Measurements from ENCODE around the gene CLOCK. TPM values are rescaled to one million over a fixed set of nuclear protein-coding genes. Genes with fewer than 3 reads are reported as not detected.

The CLOCK gene
- total and polyA plus RNA-seq, 2 of the 8 experiments (the other 6 are each of a cell fraction or from before 2014, with no cell fraction given): 7.7 to 24.2 TPM

DNA sequence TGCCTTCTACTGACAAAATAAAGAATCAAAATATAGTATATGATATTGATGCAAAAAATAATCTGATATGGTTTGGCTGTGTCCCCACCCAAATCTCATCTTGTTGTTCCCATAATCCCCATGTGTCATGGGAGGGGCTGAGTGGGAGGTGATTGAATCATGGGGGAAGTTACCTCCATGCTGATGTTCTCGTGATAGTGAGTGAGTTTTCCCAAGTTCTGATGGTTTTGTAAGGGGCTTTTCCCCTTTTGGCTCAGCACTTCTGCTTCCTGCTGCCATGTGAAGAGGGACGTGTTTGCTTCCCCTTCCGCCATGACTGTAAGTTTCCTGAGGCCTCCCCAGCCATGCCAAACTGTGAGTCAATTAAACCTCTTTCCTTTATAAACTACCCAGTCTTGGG lies 80.7 kb downstream of the CLOCK start (continued):
- TF ChIP-seq EZH2 (IDR thresholded peaks at IDR 0.05; ENCODE audit: low read depth, low read length, severe bottlenecking): no peak

Data from H1 (cell line).